Kidney glomerular epithelial cell (primary cell): ENCODE results near the gene MYOG.
A peak's percentile ranks its signal among the peaks of the same experiment; 100 is the strongest.

Experiments used
- DNase-seq: peaks from one replicate; lab custom pipeline; 2025; lab: John Stamatoyannopoulos, UW

MYOG gene

GRCh38 chr1:203090421-203091198, 4.8 kb upstream of the MYOG start:
- peak; percentile 8 for DNase-seq

GRCh38 chr1:203089651-203090045, 3.8 kb upstream of the MYOG start:
- no peak for DNase-seq

- no peak for DNase-seq
These were observed 3.3 kb upstream of the MYOG start for GRCh38 chr1:203089001-203089650.

- no peak for DNase-seq
These were observed 2.6 kb upstream of the MYOG start for GRCh38 chr1:203088441-203088840.

- DNase-seq = no peak
These were observed 1.4 kb upstream of the MYOG start for GRCh38 chr1:203086992-203087763.

- DNase-seq = no peak
These were observed 954 bp downstream of the MYOG start for GRCh38 chr1:203084588-203085527.

GRCh38 chr1:203083463-203083921, 2.3 kb downstream of the MYOG start:
- DNase-seq = no peak

GRCh38 chr1:203082571-203083462, 3.0 kb downstream of the MYOG start:
- no peak for DNase-seq

GRCh38 chr1:203082231-203082505, 3.6 kb downstream of the MYOG start:
- DNase-seq = no peak

GRCh38 chr1:203081465-203082230, 4.2 kb downstream of the MYOG start:
- DNase-seq = no peak

GRCh38 chr1:203080456-203080855, 5.4 kb downstream of the MYOG start:
- no peak for DNase-seq

GRCh38 chr1:203078478-203078877, 7.3 kb downstream of the MYOG start:
- DNase-seq = no peak

GRCh38 chr1:203077956-203078355, 7.9 kb downstream of the MYOG start:
- no peak for DNase-seq

- DNase-seq = no peak
These were observed 8.4 kb downstream of the MYOG start for GRCh38 chr1:203077367-203077766.

- no peak for DNase-seq
These were observed 9.7 kb downstream of the MYOG start for GRCh38 chr1:203076031-203076511.

GRCh38 chr1:203075236-203076030, 10.4 kb downstream of the MYOG start:
- DNase-seq = no peak

- DNase-seq = no peak
These were observed 11.2 kb downstream of the MYOG start for GRCh38 chr1:203074610-203075009.

- no peak for DNase-seq
These were observed 12.3 kb downstream of the MYOG start for GRCh38 chr1:203073469-203073868.

- DNase-seq = no peak
These were observed 12.9 kb downstream of the MYOG start for GRCh38 chr1:203072911-203073310.
